Right cardiac atrium (tissue), 5 donors: ENCODE results near the gene CATSPERD. TPM values are rescaled to one million over a fixed set of nuclear protein-coding genes. Genes with fewer than 3 reads are reported as not detected.

Source experiments
- ATAC-seq, 2 donors: fragments of 200-7000 bp; cut with Tn5 transposase; one replicate each; pipeline versions ENCODE4 v1.8.0 to v1.9.1; 2020; ENCODE audit warnings: moderate library complexity in 2 of 2, mild to moderate bottlenecking in 1 of 2
- DNase-seq, 3 donors: peaks; one replicate each; pipeline ENCODE4 v3.0.0-alpha.2; 2020
- H3K27ac ChIP-seq: one replicate; pipeline ENCODE4 v1.5.1; 2013; ENCODE audit warnings: mild to moderate bottlenecking, low read length, control low read depth, moderate library complexity
- H3K27me3 ChIP-seq: one replicate; pipeline ENCODE4 v1.6.1; 2013; ENCODE audit not compliant: control insufficient read depth, insufficient read depth
- H3K4me1 ChIP-seq: one replicate; pipeline ENCODE4 v1.6.1; 2013; ENCODE audit warnings: low read length; ENCODE audit not compliant: control insufficient read depth, insufficient read depth
- H3K4me3 ChIP-seq: one replicate; pipeline ENCODE4 v1.5.1; 2013; ENCODE audit warnings: low read length, control low read depth
- H3K9me3 ChIP-seq: one replicate; pipeline ENCODE4 v1.6.1; 2013; ENCODE audit warnings: low read length; ENCODE audit not compliant: control insufficient read depth
- WGBS: extraction: QIAGEN DNeasy Blood & Tissue Kit; methylation state at CpG from one replicate; pipeline ENCODE4 v1.1.7; 2013; 5-methylcytosine and 5-hydroxymethylcytosine counted together
- intact Hi-C, 4 donors: fragments of 100-400 bp; cut with DNase I; formaldehyde crosslinking; loops; one replicate each; pipeline versions ENCODE4 v1.11.0 to v1.14.0; 2022 to 2023
- polyA plus RNA-seq: library from polyadenylated mRNA; stranded (reverse); fragments of 200-250 nt; gene quantifications from one replicate; pipeline ENCODE4 v1.2.3, GENCODE V29; 2013
- total RNA-seq, 4 donors: library from RNA; stranded (reverse); fragmentation: NEBNext Ultra II Directional; extraction: Animal tissue kit (Norgen Biotek cat#: 25700); gene quantifications; one replicate each; pipeline ENCODE4 v1.2.1, GENCODE V29; 2021
- donor health status: healthy with polysubstance abuse.
- donor health status: DM: no; HTN: yes; CAD: no.
- donor health status: DM: no; HTN: no; CAD: no.
- donor health status: DM: no; HTN: yes; CAD: no; lungs with severe emphysema.
- donor health status: DM: yes; HTN: yes; CAD: no.

Gene CATSPERD
- total and polyA plus RNA-seq, 5 donors, result not detected

DNA sequence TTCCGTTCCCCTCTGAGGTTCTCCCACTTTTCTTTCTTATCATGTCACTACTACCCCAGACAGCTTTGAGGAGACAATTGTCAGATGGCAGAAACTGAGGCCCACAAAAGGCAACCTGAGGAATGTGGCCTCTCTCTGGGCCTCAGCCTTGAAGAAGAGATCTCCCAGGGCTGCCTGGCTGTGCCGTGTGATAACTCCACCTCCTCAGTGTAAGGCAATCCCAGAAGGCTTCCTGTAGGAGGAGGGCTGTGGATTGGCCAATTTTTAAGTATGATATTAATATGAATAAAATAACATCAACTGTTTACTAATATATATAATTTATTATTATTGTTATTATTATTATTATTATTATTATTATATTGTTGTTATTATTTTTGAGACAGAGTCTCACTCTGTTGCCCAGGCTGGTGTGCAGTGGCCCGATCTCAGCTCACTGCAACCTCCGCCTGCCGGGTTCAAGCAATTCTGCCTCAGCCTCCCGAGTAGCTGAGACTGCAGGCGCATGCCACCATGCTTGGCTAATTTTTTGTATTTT lies 75.0 kb downstream of the CATSPERD start:
- no peak for ATAC-seq
- no peaks in the 10 kb centered on the region for H3K9me3 ChIP-seq
- no peaks in the 10 kb centered on the region for H3K27me3 ChIP-seq
- H3K27ac ChIP-seq, result no peak overlapping the region
- H3K4me3 ChIP-seq, result no peak overlapping the region
- intact Hi-C loops, result no loop called here
- H3K4me1 ChIP-seq, result no peaks in the 10 kb centered on the region
- WGBS, result 90% methylated on average over 7 of the region's 7 CpGs
- DNase-seq, result no peak

DNA sequence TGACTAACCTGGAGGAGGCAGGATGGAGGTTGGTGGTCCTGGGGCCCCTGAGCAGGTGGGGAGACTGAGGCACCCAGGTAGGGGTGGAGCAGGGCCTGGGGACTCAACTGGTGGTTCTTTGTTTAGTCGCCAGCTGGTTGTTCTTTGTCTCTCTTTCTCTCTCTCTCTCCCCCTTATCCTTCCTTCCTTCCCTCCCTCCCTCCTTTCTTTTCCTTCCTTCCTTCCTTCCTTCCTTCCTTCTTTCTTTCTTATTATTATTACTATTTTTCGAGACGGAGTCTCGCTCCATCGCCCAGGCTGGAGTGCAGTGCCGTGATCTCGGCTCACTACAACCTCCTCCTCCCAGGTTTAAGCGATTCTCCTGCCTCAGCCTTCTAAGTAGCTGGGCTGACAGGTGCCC lies 77.8 kb downstream of the CATSPERD start:
- 85% methylated on average over 8 of the region's 8 CpGs for WGBS
- DNase-seq (peak in 1 of 3 donors; percentile 34), ATAC-seq (no peak)
- Histone ChIP-seq H3K27me3 (no peaks in the 10 kb centered on the region), H3K4me3 (no peak overlapping the region), H3K4me1 (no peaks in the 10 kb centered on the region), H3K9me3 (no peaks in the 10 kb centered on the region), H3K27ac (no peak overlapping the region)
- intact Hi-C loops, result no loop called here

DNA sequence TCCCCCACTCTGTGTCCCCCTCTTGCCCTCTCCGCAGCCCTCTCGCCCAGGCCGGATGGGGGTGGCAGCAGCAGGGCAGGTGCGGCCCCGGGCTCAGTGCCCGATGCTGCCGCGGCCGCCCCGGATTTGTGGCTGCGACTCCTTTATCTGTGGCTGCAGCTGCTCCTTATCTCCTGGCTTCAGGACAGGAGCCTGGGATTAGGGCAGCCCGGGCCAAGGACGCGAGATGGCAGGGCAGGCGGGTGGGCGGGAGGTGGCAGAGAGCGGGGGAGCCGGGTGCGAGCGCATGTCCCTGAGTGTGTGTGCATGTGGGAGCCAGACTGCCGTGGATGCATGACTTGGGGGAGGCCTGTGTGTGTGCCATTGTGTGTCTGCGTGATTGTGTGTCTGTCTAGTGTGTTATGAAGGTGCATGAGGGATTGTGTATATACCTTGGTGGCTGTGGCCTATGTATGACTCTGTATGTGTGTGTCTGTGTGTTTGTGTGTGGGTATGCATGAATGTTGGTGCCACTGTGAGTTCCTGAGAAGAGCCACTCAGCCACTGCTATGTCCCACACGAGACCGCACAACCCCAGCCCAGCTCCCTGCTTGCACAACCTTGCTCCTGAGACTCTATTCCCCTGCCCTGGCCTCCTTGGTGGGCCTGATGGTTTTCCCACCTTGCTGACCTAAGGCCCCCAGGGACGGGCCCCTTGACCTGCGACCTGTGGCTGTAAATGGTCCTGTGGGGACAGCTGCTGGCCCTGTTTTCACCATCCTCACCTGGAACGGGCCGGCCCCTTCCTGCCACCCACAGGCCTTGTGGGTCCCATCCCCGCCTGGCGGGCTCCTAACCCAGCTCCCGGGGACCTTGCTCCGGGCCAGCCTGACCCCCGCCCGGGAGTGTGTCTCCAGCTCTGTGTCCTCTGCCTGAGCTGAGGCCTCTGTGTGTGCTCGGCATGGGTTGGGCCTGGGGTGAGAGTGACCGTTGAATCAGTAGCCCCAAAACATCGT lies 79.1 kb downstream of the CATSPERD start:
- Histone ChIP-seq H3K27ac (no peak overlapping the region), H3K9me3 (no peaks in the 10 kb centered on the region), H3K27me3 (no peaks in the 10 kb centered on the region), H3K4me3 (no peak overlapping the region), H3K4me1 (no peaks in the 10 kb centered on the region)
- 43% methylated on average over 37 of the region's 37 CpGs for WGBS
- intact Hi-C loops, result loop anchor here in 3 of 4 donors (5.0 to 10.0 kb wide), 4 partner anchors 93 to 223 kb away; no protein-coding TSS in a partner anchor
- ATAC-seq (peak; percentile 53 to 54), DNase-seq (peak in 2 of 3 donors; percentile 81 to 90)

DNA sequence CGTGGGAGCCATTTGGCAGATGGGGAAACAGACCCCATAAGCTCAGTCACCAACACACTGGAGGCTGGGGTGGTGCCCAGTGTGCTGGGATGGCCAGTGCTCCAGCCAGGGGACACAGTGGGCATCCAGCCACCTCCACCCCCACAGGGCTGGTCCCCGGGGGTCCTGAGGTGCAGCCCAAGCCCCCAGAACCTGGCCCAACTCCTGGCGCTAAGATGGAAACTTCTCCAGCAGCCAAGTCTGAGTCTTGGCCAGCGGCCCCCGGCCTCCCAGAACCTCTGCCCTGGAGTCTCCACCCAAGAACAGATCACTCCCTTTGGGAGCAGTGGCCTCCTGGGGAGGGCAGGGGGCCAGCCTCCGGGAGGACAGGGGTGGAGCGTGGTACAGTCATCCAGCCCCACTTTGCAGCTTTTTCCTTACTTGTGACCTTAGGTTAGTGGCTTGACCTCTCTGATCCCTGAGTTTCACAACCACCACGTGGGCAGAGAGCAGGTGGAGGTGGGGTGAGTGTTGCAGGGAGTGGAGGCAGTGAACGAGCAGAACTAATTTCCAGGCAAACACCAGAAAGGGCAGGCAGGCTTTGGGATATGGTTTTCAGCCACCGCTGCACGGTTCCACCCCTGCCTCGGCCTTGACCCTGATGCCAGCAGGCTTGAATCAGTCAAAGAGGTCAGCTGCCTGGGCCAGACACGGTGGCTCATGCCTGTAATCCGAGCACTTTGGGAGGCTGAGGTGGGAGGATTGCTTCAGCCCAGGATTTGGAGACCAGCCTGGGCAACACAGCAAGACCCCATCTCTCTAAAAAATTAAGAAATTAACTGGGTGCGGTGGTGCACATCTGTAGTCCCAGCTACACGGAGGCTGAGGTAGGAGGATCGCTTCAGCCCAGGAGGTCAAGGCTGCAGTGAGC lies 80.2 kb downstream of the CATSPERD start:
- Histone ChIP-seq H3K27me3 (no peaks in the 10 kb centered on the region), H3K9me3 (no peaks in the 10 kb centered on the region), H3K4me1 (no peaks in the 10 kb centered on the region), H3K27ac (no peak overlapping the region), H3K4me3 (no peak overlapping the region)
- ATAC-seq (peak in 1 of 2 donors; percentile 57), DNase-seq (peak; percentile 24 to 68 (median 64))
- intact Hi-C loops, result loop anchor here in 3 of 4 donors (5.0 to 10.0 kb wide), 4 partner anchors 92 to 222 kb away; no protein-coding TSS in a partner anchor
- WGBS, result 70% methylated on average over 17 of the region's 17 CpGs

DNA sequence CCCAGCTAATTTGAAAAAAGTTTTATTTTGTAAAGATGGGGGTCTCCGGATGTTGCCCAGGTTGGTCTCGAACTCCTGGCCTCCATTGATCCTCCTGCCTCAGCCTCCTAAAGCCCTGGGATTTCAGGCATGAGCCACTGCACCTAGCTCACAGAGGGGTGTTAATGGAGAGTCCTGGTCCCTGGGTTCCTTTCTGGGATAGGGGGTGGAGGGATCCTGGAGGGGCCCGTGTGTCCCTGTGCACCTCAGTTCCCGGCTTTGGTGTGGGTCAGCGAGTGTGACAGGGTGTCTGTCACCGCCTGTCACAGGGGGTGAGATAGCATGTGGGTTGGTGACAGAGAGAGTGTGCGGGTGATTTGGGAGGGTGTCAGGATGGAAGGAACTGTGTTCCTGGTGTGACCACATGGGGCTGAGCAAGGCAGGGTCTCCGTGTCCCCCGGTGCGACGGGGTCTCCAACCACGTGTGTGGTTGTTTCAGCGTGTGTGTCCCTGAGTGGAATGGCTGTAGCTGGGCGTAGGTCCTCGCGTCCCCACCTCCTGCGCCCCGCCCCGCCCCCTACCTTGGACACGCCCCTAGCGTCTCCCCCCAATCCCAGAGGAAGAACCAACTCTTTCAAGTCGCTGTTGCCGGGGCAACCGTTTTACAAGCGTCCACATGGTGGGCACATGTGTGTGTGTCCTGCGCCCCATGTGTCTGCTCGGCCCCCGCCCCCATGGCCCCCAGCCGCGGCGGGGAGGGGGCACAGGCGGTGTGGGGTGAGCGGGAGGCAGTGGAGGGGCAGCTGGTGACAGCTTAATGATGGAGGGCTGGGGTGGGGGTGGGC lies 81.6 kb downstream of the CATSPERD start:
- Histone ChIP-seq H3K4me1 (no peaks in the 10 kb centered on the region), H3K9me3 (no peaks in the 10 kb centered on the region), H3K27ac (no peak overlapping the region), H3K4me3 (no peak overlapping the region), H3K27me3 (no peaks in the 10 kb centered on the region)
- DNase-seq, result peak in 2 of 3 donors; percentile 47 to 62
- WGBS, result 12% methylated on average over 33 of the region's 33 CpGs
- ATAC-seq, result no peak
- intact Hi-C loops, result loop anchor here in 3 of 4 donors (5.0 to 10.0 kb wide), 4 partner anchors 90 to 220 kb away; no protein-coding TSS in a partner anchor

DNA sequence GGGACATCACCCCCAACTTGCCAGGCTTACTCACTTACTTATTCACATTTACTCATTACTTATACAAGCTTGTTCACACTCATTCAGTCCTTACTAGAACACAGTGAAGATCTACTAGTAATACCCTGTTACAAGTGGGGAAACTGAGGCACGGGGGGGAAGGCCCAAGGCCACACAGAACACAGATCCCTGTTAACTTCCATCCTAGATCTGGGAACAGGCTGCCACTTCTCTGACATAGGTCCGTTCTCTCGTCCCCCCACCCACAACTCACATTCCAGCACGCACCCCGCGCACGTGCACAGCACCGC lies 83.0 kb downstream of the CATSPERD start:
- 5% methylated on average over 8 of the region's 8 CpGs for WGBS
- Histone ChIP-seq H3K4me1 (no peaks in the 10 kb centered on the region), H3K27ac (no peak overlapping the region), H3K27me3 (no peaks in the 10 kb centered on the region), H3K4me3 (peak overlapping the region; percentile 15), H3K9me3 (no peaks in the 10 kb centered on the region)
- no peak for DNase-seq
- no peak for ATAC-seq
- intact Hi-C loops, result loop anchor here in 3 of 4 donors (5.0 to 10.0 kb wide), 4 partner anchors 89 to 219 kb away; no protein-coding TSS in a partner anchor

DNA sequence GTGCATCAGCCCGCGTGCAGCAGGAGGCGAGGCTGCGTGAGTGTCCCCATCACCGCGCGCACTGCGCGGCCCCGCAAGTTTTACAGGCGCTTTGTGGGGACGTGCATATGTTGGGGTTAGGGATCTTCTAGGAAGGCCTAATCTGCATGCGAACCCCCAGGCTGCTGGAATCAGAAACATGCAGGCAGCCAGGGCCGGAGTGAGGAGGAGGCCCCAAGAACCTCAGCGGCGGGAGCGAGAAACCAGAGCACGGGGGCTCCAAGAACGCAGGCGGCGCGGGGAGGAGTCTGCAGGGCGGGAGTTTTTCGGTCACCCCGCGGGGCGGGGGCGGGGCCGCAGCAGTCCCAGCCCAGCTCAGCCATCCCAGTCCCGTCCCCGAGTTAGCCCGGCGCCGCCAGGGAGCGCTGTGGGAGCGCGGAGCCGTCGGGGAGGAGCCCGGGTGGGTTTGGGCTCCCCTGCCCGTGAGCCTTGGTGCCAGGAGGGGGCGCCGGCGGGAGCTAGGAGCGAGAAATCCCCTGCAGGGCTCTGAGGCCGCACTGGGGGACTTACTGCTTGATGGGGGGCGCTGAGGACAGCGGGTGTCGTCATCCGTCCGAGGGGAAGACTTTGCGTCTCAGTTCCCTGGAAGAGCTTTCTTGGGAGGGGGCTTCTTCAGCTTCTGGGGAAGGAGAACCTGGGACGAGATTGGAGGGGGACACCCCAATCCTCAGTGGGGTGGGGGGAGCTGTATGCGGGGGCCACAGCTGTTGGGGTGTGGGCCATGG lies 83.5 kb downstream of the CATSPERD start:
- WGBS, result 2% methylated on average over 54 of the region's 54 CpGs
- no peaks in the 10 kb centered on the region for H3K9me3 ChIP-seq
- no peak overlapping the region for H3K27ac ChIP-seq
- ATAC-seq (peak; percentile 85), DNase-seq (peak; percentile 89 to 96 (median 95))
- intact Hi-C loops, result loop anchor here (2.0 to 10.0 kb wide), 5 partner anchors 88 to 218 kb away; no protein-coding TSS in a partner anchor
- peak overlapping the region; percentile 15 for H3K4me3 ChIP-seq
- H3K27me3 ChIP-seq, result no peaks in the 10 kb centered on the region
- H3K4me1 ChIP-seq, result no peaks in the 10 kb centered on the region

DNA sequence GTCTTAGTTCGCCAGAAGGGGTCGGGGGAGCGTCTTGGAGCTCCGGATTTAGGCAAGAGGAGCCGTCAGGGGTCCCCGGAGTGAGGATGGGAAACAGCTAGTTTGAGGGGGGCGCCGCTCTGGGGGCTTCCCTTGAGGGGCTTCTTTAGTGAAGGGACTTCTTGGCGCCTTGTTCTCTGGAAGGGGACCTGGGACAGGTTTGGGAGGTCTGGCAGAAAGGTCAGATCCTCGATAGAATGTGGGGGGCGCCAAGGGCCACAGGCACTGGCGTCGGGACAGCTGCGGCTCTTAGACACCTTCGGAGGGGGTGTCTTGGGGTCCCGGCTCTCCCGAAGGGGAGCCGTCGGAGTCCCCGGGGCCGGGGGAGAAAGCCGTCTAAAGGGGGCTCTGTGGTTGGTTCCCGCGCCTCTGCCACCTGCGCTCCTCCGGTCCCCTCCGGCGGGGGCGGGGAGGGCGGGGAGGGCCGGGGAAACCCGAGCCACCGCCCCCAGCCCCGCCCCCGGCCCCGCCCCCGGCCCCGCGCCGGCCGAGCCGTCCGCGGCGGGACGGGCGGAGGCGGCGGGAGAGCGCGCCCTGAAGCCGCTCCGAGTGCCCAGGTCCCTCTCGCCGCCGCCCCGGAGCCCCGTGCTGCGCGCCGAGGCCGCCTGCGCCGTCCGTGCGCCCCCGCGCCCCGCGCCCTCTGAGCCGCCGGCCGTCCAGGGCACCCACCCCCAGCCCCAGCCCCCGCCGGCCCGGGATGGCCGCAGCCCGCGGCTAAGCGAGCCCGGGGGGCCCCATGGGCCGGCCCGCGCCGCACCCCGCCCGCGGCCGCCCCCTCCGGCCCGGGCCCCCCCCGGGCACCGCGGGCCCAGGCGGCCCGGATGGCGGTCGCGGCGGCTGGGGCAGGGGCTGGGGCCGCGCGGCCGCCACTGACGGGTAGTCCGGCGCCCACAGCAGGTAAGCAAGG lies 84.4 kb downstream of the CATSPERD start, which contains the start of gene NRTN:
Gene NRTN (plus strand): TSS at position 552 of the 946 bp plus-strand sequence. CDS start 19,099 bp downstream, outside the sequence.
- Histone ChIP-seq H3K4me1 (no peaks in the 10 kb centered on the region), H3K27me3 (no peaks in the 10 kb centered on the region), H3K9me3 (no peaks in the 10 kb centered on the region), H3K27ac (peak within 1 kb of the TSS; percentile 86), H3K4me3 (peak within 1 kb of the TSS; percentile 60)
- 2% methylated on average over 93 of the region's 107 CpGs for WGBS
- DNase-seq (peak in 2 of 3 donors; percentile 71 to 72), ATAC-seq (peak; percentile 38 to 52)
- intact Hi-C loops, result loop anchor here (2.0 to 10.0 kb wide), 5 partner anchors 88 to 218 kb away; no protein-coding TSS in a partner anchor
